GM18526 (cell line): ENCODE data around the gene ARRB1.

Experiments used
- POLR2A ChIP-seq: IDR thresholded peaks from 3 replicates; pipeline ENCODE4 v1.6.1; 2011; ENCODE audit not compliant: insufficient read length; ENCODE audit errors: extremely low read depth

The ARRB1 gene

GRCh38 chr11:75225794-75226193 is 125.7 kb downstream of the ARRB1 start:
- no peak for TF ChIP-seq POLR2A

GRCh38 chr11:75223954-75224643 is 127.4 kb downstream of the ARRB1 start:
- TF ChIP-seq POLR2A, result no peak

DNA sequence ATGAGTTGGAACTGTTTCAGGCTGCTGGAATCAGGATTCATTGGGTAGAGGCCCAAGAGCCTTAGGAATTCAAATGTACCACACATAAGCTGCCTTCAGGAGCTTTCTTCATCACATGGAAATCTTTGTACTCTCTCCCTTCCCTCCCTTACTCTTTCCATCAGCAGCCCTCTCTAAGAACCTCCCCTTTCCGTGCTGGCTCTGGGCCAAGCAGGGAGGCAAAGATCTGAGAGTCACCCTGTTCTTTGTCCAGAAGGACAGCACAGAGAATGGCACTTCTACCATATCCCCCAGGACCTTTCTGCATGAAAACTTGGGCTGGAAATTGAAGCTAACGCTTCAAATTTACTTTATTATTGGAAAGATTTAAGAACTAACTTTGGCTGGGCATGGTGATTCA is 131.6 kb downstream of the ARRB1 start:
- TF ChIP-seq POLR2A, result no peak

DNA sequence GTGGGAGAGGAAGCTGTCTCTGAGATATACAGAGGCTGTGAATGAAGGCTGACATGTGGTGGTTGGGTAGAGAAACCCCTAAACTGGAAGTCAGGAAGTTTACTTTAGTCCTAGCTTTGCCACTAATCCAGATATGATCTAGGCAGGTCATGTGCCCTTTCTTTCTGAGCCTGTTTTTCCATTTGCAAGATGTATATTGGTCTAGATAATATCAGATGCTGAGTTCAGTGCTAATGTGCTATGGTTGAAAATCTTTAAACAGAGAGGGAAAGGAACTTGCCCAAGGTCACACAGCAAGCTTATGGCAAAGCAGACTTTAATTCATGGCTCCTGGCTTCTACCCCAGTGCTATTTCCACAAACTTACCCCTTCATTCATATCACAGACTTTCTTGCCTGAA is 136.6 kb downstream of the ARRB1 start:
- no peak for TF ChIP-seq POLR2A

GRCh38 chr11:75214411-75214821 is 137.0 kb downstream of the ARRB1 start:
- TF ChIP-seq POLR2A, result no peak
